ENCODE measurements around the gene CGB1. TPM values are rescaled to one million over a fixed set of nuclear protein-coding genes. Genes with fewer than 3 reads are reported as not detected.

Gene CGB1
- total RNA-seq, 1 experiment from 2014 or later: not detected

DNA sequence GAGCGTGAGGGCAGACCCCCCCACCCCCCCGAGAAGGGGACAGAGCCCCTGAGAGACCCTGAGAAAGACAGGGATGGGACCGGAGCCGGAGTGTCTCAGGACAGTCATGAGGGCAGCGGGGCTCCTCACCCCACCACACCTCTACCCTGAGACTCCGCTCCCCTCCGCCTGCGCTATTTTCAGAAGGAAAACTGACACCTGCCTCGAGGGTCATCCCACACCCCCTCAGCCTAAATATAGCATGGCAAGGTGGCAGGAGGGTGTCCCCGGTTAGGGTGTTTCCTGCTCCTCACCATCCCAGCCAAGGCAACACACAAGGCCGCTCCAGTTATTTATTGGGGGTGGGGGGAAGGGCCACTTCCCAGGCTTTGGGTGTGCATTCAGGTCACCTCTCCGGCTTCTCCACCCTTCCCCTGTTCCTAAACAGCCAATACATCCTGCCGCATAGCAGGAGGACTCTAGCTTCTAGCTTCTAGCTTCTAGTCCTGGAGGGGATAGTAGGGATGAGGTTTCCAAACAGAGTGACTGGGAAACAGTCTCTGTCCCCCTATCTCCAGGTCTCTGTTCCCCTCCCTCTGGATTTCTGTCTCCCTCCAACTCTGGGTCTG is 29.3 kb upstream of the CGB1 start:
- H3K27ac ChIP-seq (ENCODE audit: insufficient read length, low read depth, low read length): no peak overlapping the region

More for the DNA sequence above, 29.3 kb upstream of the CGB1 start:
- Histone ChIP-seq H3K14ac (ENCODE audit: insufficient read depth, low read length) (no peak overlapping the region), H3K4me1 (ENCODE audit: insufficient read depth, low read length) (peaks cover 2% of the 10 kb centered on the region; the same call in 1 of the 2 replicates), H3K23me2 (ENCODE audit: insufficient read length, low read depth, low read length, poor library complexity, severe bottlenecking) (peaks cover 3% of the 10 kb centered on the region), H2AK5ac (ENCODE audit: insufficient read length, low read length) (no peak overlapping the region), H3T11ph (ENCODE audit: low read length) (no peak overlapping the region), H3K18ac (ENCODE audit: insufficient read length, low read depth, low read length) (no peak overlapping the region), H3K79me2 (ENCODE audit: insufficient read depth, low read length) (no peaks in the 10 kb centered on the region), H2BK20ac (ENCODE audit: low read depth, low read length, poor library complexity, severe bottlenecking) (no peak overlapping the region), H2BK120ac (ENCODE audit: low read depth, low read length, poor library complexity, severe bottlenecking) (no peak overlapping the region), H2BK12ac (ENCODE audit: insufficient read length, low read depth, low read length) (no peak overlapping the region), H3K9me3 (ENCODE audit: control insufficient read depth, low read depth, low read length) (no peaks in the 10 kb centered on the region), H2BK5ac (ENCODE audit: insufficient read length, low read length) (no peak overlapping the region), H3K23ac (ENCODE audit: insufficient read length, low read depth, low read length) (no peak overlapping the region), H4K91ac (ENCODE audit: insufficient read length, low read depth, low read length) (no peak overlapping the region), H2AFZ (ENCODE audit: low read length) (no peak overlapping the region), H3K27me3 (ENCODE audit: insufficient read depth, low read length) (peaks cover 33% of the 10 kb centered on the region; the same call in 1 of the 2 replicates), H2BK15ac (ENCODE audit: low read depth, low read length) (no peak overlapping the region), H4K8ac (replicated peaks; ENCODE audit: insufficient read length, low read depth, low read length) (no peak overlapping the region), H4K5ac (ENCODE audit: insufficient read length, low read depth, low read length) (no peak overlapping the region), H3K4me2 (ENCODE audit: insufficient read depth, insufficient read length, low read length) (peak overlapping the region; percentile 62), H3K56ac (ENCODE audit: insufficient read length, low read depth, low read length) (no peak overlapping the region), H3K9ac (ENCODE audit: extremely low read depth, insufficient read length, low read length) (no peak overlapping the region), H3K79me1 (ENCODE audit: insufficient read depth, low read depth, low read length, poor library complexity, severe bottlenecking) (no peaks in the 10 kb centered on the region), H4K20me1 (ENCODE audit: control insufficient read depth, insufficient read depth, insufficient read length) (no peaks in the 10 kb centered on the region), H3K4ac (ENCODE audit: low read depth, low read length) (no peak overlapping the region)
- Mint-ChIP-seq H3K36me3 (ENCODE audit: insufficient read depth in 1 of 3, low read depth in 3 of 3) (peaks cover 0 to 4% (median 3%) of the 10 kb centered on the region in 3 experiments; a peak in 3 of 7 replicates), H3K4me3 (peak overlapping the region; percentile 19 to 39; a peak in 3 of 5 replicates), H3K27me3 (ENCODE audit: low read depth) (peaks cover 77% of the 10 kb centered on the region), H3K27ac (no peak overlapping the region), H3K4me1 (peaks cover 29 to 44% of the 10 kb centered on the region in 2 experiments), H3K9me3 (peaks cover 7 to 14% of the 10 kb centered on the region in 2 experiments; a peak in 4 of 5 replicates)
- WGBS (ENCODE audit: extremely low coverage, insufficient read length, low lambda C conversion rate): no CpG with 5 or more reads among the region's 13 CpGs
- no peak for DNase-seq
- TF ChIP-seq CTCF (conservative IDR thresholded peaks at IDR 0.05): no peak

Data from H9 (cell line).